ENCODE measurements around the gene DPP4.

DPP4 gene

GRCh38 chr2:162072181-162072702 lies 1.8 kb downstream of the DPP4 start:
- Mint-ChIP-seq H3K27ac (no peak overlapping the region), H3K4me1 (peaks cover 24% of the 10 kb centered on the region), H3K27me3 (peaks cover 25% of the 10 kb centered on the region), H3K36me3 (no peaks in the 10 kb centered on the region), H3K4me3 (no peak overlapping the region), H3K9me3 (no peaks in the 10 kb centered on the region)
- ATAC-seq = no peak

DNA sequence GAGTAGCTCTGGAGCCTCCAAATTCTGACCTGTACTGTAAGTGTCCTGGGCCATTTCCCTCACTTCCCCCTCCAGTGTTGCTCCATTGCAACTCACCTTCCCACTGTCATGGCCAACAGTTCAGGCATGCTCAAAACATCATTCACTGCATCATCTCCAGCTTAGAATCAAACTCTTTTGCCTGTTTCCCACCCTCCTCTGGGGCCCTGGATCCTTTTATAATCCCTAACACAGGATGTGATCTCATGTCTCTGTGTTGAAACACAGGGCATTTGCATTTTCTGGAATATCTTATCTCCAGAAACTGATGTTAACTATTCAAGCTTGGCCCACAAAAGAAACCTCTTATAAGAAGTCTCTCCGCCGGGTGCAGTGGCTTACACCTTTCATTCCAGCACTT lies 3.0 kb downstream of the DPP4 start:
- H3K27me3 Mint-ChIP-seq = peaks cover 25% of the 10 kb centered on the region
- ATAC-seq = no peak
- H3K9me3 Mint-ChIP-seq = no peaks in the 10 kb centered on the region
- H3K4me1 Mint-ChIP-seq = peaks cover 24% of the 10 kb centered on the region
- no peaks in the 10 kb centered on the region for H3K36me3 Mint-ChIP-seq
- no peak overlapping the region for H3K4me3 Mint-ChIP-seq
- H3K27ac Mint-ChIP-seq = no peak overlapping the region

DNA sequence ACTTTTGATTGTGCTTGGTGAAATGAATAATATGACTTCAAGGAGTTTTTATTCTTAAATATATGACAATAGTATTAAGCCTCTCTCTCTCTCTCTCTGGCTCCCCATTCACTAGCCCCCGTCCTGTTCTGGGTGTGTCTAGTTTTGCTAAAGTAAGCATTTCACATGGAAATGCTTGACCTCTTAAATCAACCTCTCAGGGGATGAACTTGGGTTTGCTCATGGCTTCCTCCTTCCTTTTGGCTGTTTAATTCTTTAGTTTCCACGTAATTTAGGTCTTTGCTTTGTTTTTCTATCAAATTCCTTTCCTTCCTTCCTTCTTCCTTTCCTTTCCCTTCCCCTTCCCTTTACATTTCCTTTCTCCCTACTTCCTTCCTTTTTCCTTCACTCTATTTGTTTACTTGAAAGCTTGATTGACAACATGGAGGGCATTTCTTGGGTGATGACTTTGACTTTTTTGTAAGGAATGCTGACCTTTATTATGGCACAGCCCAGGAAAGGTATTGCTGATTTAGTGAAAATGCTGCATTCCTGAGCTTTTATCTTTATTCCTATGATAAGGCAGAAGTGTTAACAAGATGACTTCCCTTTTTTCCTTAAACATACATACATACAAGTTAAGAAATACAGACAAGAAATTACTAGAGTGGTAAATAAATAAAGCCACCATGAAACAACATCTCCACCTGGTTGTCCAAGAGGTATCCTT lies 3.6 kb downstream of the DPP4 start:
- H3K4me3 Mint-ChIP-seq = no peak overlapping the region
- H3K27me3 Mint-ChIP-seq = peaks cover 25% of the 10 kb centered on the region
- no peak overlapping the region for H3K27ac Mint-ChIP-seq
- H3K4me1 Mint-ChIP-seq = peaks cover 24% of the 10 kb centered on the region
- no peak for ATAC-seq
- H3K36me3 Mint-ChIP-seq = no peaks in the 10 kb centered on the region
- no peaks in the 10 kb centered on the region for H3K9me3 Mint-ChIP-seq

- Mint-ChIP-seq H3K4me1 (peaks cover 19% of the 10 kb centered on the region), H3K36me3 (no peaks in the 10 kb centered on the region), H3K27ac (no peak overlapping the region), H3K27me3 (peaks cover 25% of the 10 kb centered on the region), H3K4me3 (no peak overlapping the region), H3K9me3 (no peaks in the 10 kb centered on the region)
- no peak for ATAC-seq
These were observed 4.6 kb downstream of the DPP4 start for GRCh38 chr2:162069267-162069903.

- Mint-ChIP-seq H3K36me3 (no peaks in the 10 kb centered on the region), H3K4me3 (no peak overlapping the region), H3K9me3 (no peaks in the 10 kb centered on the region), H3K27ac (no peak overlapping the region), H3K27me3 (peaks cover 12% of the 10 kb centered on the region), H3K4me1 (peaks cover 22% of the 10 kb centered on the region)
- ATAC-seq = no peak
These were observed 6.4 kb downstream of the DPP4 start for GRCh38 chr2:162067596-162067995.

DNA sequence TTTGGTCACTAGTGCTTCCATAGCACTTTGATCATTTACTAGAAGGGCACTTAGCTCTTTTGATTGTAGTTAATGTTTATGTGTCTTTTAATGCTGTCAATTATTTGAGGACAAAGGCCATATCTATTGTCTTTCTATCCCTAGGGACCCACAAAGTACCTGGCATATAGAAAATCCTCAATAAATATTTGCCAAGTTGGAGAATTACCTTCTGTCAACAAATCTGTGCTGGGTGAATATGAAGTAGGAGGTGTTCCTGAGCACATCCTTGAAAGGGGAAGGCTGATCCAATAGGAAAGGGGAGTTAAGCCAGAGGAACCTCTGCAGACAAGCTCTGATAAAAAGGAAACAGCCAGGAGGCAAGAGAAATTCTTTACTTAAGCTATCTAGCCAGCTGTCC lies 8.2 kb downstream of the DPP4 start:
- Mint-ChIP-seq H3K4me1 (peaks cover 27% of the 10 kb centered on the region), H3K4me3 (no peak overlapping the region), H3K27me3 (peaks cover 3% of the 10 kb centered on the region), H3K27ac (no peak overlapping the region), H3K36me3 (no peaks in the 10 kb centered on the region), H3K9me3 (peaks cover 4% of the 10 kb centered on the region)
- no peak for ATAC-seq

DNA sequence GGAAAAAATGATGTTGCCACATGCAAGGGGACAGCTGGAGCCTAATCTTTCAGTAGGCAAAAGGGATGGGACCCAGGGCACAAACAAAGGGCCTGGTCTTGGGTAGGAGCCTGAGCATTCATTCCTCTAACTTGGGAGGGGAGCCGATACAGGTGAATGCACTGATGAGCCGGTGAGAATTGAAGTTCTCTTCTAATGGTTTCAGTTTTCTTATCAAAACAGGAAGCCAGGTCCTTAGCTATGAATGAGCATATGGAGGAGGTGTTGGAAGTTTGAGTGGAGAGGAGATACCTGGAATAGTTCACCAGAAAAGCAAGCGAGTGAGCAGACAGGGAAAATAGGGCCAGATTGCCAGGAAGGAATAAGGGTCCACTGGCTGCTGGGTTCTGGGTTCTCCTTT lies 10.1 kb downstream of the DPP4 start:
- Mint-ChIP-seq H3K27ac (peak overlapping the region; percentile 44), H3K27me3 (no peaks in the 10 kb centered on the region), H3K9me3 (peaks cover 4% of the 10 kb centered on the region)

DNA sequence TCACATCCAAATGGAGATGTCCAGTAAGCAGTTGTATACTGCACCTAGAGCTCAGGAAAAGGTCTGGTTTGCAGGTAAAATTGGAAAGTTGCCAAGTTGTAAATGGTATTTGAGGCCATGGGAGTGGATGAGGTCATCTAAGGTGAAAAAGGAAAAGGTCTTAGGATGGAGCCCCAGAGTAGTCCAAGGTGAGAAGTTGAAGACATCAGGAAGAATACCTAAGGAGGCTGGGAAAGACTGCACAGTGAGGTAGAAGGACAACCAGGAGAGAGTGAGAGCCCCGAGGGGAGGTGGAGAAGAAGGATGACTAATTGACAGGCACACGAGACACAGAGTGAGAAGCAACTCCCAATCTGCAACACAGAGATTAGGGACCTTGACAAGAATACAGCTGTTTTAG lies 10.7 kb downstream of the DPP4 start:
- no peak overlapping the region for H3K4me3 Mint-ChIP-seq
- peak; percentile 19 for ATAC-seq
- no peaks in the 10 kb centered on the region for H3K36me3 Mint-ChIP-seq
- H3K27me3 Mint-ChIP-seq = no peaks in the 10 kb centered on the region
- peak overlapping the region; percentile 44 for H3K27ac Mint-ChIP-seq
- peaks cover 4% of the 10 kb centered on the region for H3K9me3 Mint-ChIP-seq
- peaks cover 38% of the 10 kb centered on the region for H3K4me1 Mint-ChIP-seq

More for the DNA sequence above, 10.1 kb downstream of the DPP4 start:
- ATAC-seq = peak; percentile 66
- H3K4me1 Mint-ChIP-seq = peaks cover 34% of the 10 kb centered on the region
- H3K4me3 Mint-ChIP-seq = no peak overlapping the region
- H3K36me3 Mint-ChIP-seq = no peaks in the 10 kb centered on the region

GRCh38 chr2:162062559-162062958 lies 11.5 kb downstream of the DPP4 start:
- H3K27ac Mint-ChIP-seq = peak overlapping the region; percentile 44
- H3K27me3 Mint-ChIP-seq = no peaks in the 10 kb centered on the region
- no peak for ATAC-seq
- H3K4me3 Mint-ChIP-seq = no peak overlapping the region
- peaks cover 4% of the 10 kb centered on the region for H3K9me3 Mint-ChIP-seq
- no peaks in the 10 kb centered on the region for H3K36me3 Mint-ChIP-seq
- H3K4me1 Mint-ChIP-seq = peaks cover 38% of the 10 kb centered on the region

- Mint-ChIP-seq H3K4me1 (peaks cover 38% of the 10 kb centered on the region), H3K9me3 (peaks cover 9% of the 10 kb centered on the region), H3K36me3 (no peaks in the 10 kb centered on the region), H3K4me3 (no peak overlapping the region), H3K27me3 (no peaks in the 10 kb centered on the region), H3K27ac (peak overlapping the region; percentile 63)
- ATAC-seq = no peak
These were observed 13.0 kb downstream of the DPP4 start for GRCh38 chr2:162061021-162061420.

GRCh38 chr2:162060532-162060931 lies 13.5 kb downstream of the DPP4 start:
- Mint-ChIP-seq H3K4me3 (no peak overlapping the region), H3K27ac (peak overlapping the region; percentile 63), H3K27me3 (no peaks in the 10 kb centered on the region), H3K9me3 (peaks cover 9% of the 10 kb centered on the region), H3K4me1 (peaks cover 38% of the 10 kb centered on the region), H3K36me3 (no peaks in the 10 kb centered on the region)
- ATAC-seq = no peak

DNA sequence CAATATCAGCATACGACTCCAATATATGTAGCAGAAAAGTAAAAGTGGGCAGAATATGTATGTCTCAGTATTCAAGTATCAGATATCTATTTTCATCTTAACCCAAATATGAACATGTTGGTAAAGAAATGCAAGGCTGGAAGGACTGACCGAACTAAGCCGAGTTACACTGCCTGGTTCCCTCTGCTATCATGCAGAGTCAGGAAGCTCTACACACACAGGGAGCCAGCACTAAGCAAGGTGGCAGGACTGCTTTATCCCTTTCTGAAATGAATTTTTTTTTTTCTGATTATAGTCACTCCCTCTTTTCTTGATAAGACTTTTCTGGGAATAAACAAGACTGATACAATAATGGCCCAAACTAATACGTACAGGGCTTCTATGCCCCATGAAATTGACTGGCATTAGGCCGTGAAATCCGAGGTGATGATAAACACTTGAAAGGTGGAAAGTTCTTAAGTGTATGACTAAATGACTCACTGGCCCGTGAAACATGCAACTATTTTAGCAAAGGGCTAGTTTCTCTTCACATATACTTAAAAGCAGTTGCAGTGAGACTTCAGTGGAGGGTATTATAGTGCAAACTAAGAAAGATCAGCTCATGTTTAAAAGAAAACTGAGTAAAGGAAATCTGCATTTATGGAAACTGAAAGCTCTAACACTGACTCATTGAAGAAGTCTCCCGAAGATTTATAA lies 14.9 kb downstream of the DPP4 start:
- Mint-ChIP-seq H3K27ac (peak overlapping the region; percentile 50), H3K27me3 (no peaks in the 10 kb centered on the region), H3K36me3 (no peaks in the 10 kb centered on the region), H3K4me3 (no peak overlapping the region), H3K4me1 (peaks cover 34% of the 10 kb centered on the region), H3K9me3 (peaks cover 9% of the 10 kb centered on the region)
- ATAC-seq = peak; percentile 69

DNA sequence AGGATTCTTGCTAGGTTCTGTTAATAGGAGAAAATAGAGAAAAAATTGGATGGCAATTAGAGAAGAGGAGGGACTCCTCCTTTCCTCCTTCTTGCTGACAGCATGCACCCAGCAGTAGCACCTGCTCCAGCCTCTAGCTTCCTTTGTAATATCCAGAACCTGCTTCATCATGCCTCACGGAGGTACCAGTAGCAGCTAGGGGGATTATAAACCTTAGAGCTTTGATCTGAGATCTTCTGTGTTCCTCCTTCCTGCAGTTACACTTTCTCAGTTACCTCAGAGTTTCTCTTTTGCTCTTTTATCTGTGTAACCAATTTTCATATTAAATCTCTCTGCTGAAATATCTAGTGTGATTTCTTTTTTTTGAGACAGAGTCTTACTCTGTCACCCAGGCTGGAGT lies 16.6 kb downstream of the DPP4 start:
- Mint-ChIP-seq H3K4me1 (peaks cover 17% of the 10 kb centered on the region), H3K36me3 (no peaks in the 10 kb centered on the region), H3K27me3 (no peaks in the 10 kb centered on the region), H3K4me3 (no peak overlapping the region), H3K27ac (no peak overlapping the region), H3K9me3 (peaks cover 9% of the 10 kb centered on the region)
- ATAC-seq = no peak

- Mint-ChIP-seq H3K36me3 (no peaks in the 10 kb centered on the region), H3K27me3 (no peaks in the 10 kb centered on the region), H3K9me3 (peaks cover 9% of the 10 kb centered on the region), H3K4me3 (no peak overlapping the region), H3K4me1 (peaks cover 17% of the 10 kb centered on the region), H3K27ac (no peak overlapping the region)
- no peak for ATAC-seq
These were observed 17.1 kb downstream of the DPP4 start for GRCh38 chr2:162056796-162057399.

DNA sequence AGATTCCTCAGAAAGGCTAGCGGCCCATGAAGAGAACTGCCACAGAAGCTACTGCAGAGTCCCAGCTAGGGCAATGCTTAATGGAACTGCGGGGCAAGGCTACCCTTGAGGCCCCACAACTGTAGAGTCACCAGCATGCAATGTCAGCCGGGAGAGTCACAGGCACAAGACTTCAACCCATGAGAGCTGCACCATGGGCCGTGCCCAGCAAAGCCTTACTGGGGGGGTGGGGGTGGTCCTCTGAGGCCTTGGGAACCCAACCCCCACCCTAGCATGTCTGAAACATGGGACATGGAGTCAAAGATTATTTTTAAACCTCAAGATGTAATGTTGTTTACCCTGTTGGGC lies 20.2 kb downstream of the DPP4 start:
- Mint-ChIP-seq H3K4me1 (peaks cover 2% of the 10 kb centered on the region), H3K4me3 (no peak overlapping the region), H3K27ac (no peak overlapping the region), H3K27me3 (no peaks in the 10 kb centered on the region), H3K9me3 (peaks cover 6% of the 10 kb centered on the region), H3K36me3 (no peaks in the 10 kb centered on the region)
- no peak for ATAC-seq

Measured in stimulated activated memory B cell treated with anti-CD40 and anti-IgM and Interleukin-4, amounts not matched to agents 10 μg/mL and 1 μg/mL and 100 μg/mL, for 72 hours (primary cell).